Epithelial cell of umbilical artery (primary cell): ENCODE results near the gene PHKA1. TPM values are rescaled to one million over a fixed set of nuclear protein-coding genes. Genes with fewer than 3 reads are reported as not detected.

ENCODE experiments used
- total RNA-seq: library from RNA; depleted of rRNA; stranded (reverse); fragments of >200 nt; gene quantifications from 2 replicates; pipeline ENCODE4 v1.2.3, GENCODE V29; 2014

Gene PHKA1
- 5.8 and 8.5 TPM in 2 replicates for total RNA-seq

GRCh38 chrX:72713599-72714477, at the start of gene PHKA1:
PHKA1 (minus strand) TSS chrX:72714306; CDS start chrX:72713880, 426 bp downstream.

GRCh38 chrX:72572248-72573157, 141.6 kb downstream of the PHKA1 start, which contains the start of gene HDAC8:
HDAC8 (minus strand) TSS chrX:72572843; CDS start chrX:72572761, 82 bp downstream.

Other genes with a start within 250 kb of the PHKA1 start
- 30.9 and 37.2 TPM in 2 replicates for gene HDAC8, start 141.5 kb downstream of the PHKA1 start, total RNA-seq
- not detected in 2 replicates for gene DMRTC1B, start 62.6 kb upstream of the PHKA1 start, total RNA-seq
- gene FAM236B, start 68.4 kb upstream of the PHKA1 start, total RNA-seq = not detected in 2 replicates
- not detected in 2 replicates for gene FAM236D, start 93.9 kb upstream of the PHKA1 start, total RNA-seq
- gene FAM236C, start 198.3 kb upstream of the PHKA1 start, total RNA-seq = not detected in 2 replicates
- not detected in 2 replicates for gene FAM236A, start 223.9 kb upstream of the PHKA1 start, total RNA-seq
- not detected in 2 replicates for gene DMRTC1, start 229.5 kb upstream of the PHKA1 start, total RNA-seq